Heart right ventricle (tissue), 16 donors: ENCODE results near the gene VDAC2. TPM values are rescaled to one million over a fixed set of nuclear protein-coding genes. Genes with fewer than 3 reads are reported as not detected.

Experiments
- ATAC-seq, 8 donors: fragments of 200-7000 bp; cut with Tn5 transposase; one replicate each; pipeline ENCODE4 v1.9.1; 2020; ENCODE audit warnings: mild to moderate bottlenecking in 8 of 8, moderate library complexity in 8 of 8, moderate number of reproducible peaks in 1 of 8
- DNase-seq, 2 donors: peaks; one replicate each; pipeline ENCODE4 v3.0.0-alpha.2; 2020
- H3K27ac ChIP-seq, 10 donors: fragments of 200-600 bp; sonication (generic) in 2 of 10; one replicate each; pipeline versions ENCODE4 v1.5.0 to v1.8.0; 2020 to 2022; ENCODE audit warnings: mild to moderate bottlenecking in 3 of 10
- H3K27me3 ChIP-seq, 7 donors: fragments of 200-600 bp; one replicate each; pipeline ENCODE4 v1.8.0; 2021 to 2022; ENCODE audit warnings: mild to moderate bottlenecking in 2 of 7
- H3K36me3 ChIP-seq, 9 donors: fragments of 200-600 bp; sonication (generic) in 1 of 9; one replicate each; pipeline versions ENCODE4 v1.5.0 to v1.8.0; 2020 to 2022; ENCODE audit warnings: mild to moderate bottlenecking in 2 of 9
- H3K4me1 ChIP-seq, 9 donors: fragments of 200-600 bp; sonication (generic) in 1 of 9; one replicate each; pipeline versions ENCODE4 v1.5.0 to v1.8.0; 2020 to 2022; ENCODE audit warnings: mild to moderate bottlenecking in 4 of 9
- H3K4me3 ChIP-seq, 10 donors: fragments of 200-600 bp; sonication (generic) in 2 of 10; one replicate each; pipeline versions ENCODE4 v1.5.0 to v1.8.0; 2020 to 2022; ENCODE audit warnings: mild to moderate bottlenecking in 7 of 10, moderate library complexity in 2 of 10
- H3K9me3 ChIP-seq, 11 donors: fragments of 200-600 bp in 10 of 11; sonication (generic) in 2 of 11; one replicate each; pipeline versions ENCODE4 v1.5.0 to v1.8.0; 2013 to 2022; ENCODE audit warnings: mild to moderate bottlenecking in 2 of 11, control low read depth in 1 of 11, moderate library complexity in 1 of 11
- WGBS, 2 donors: extraction: QIAGEN DNeasy Blood & Tissue Kit; methylation state at CpG; one replicate each; pipeline ENCODE4 v1.1.7; 2013; ENCODE audit warnings: inconsistent platforms in 1 of 2; 5-methylcytosine and 5-hydroxymethylcytosine counted together
- intact Hi-C, 10 donors: fragments of 100-400 bp; cut with DNase I; formaldehyde crosslinking; loops; one replicate each; pipeline versions ENCODE4 v1.11.1 to v1.14.2; 2022
- polyA plus RNA-seq, 2 donors: library from polyadenylated mRNA; stranded (reverse); fragments of 200-250 nt; gene quantifications; one replicate each; pipeline ENCODE4 v1.2.3, GENCODE V29; 2013
- total RNA-seq, 10 donors: library from RNA; stranded (reverse); fragmentation: NEBNext Ultra II Directional in 3 of 10; extraction: Animal tissue kit (Norgen Biotek cat#: 25700) in 3 of 10; gene quantifications; one replicate each; pipeline versions ENCODE4 v1.2.1 to v1.2.4, GENCODE V29; 2021 to 2023
- TF ChIP-seq, protein P1 (sequence below), 9 donors: fragments of 200-600 bp; sonication (generic) in 2 of 9; IDR thresholded peaks; one replicate each; pipeline versions ENCODE4 v1.5.0 to v1.8.0; 2021 to 2022; ENCODE audit warnings: antibody characterized with exemption in 9 of 9, mild to moderate bottlenecking in 5 of 9, moderate library complexity in 1 of 9
- donor health status: Arrhythmogenic right ventricular cardiomyopathy.
- donor health status: ischemic (EF 13 %, LVEDD 7.1; RV severe dilation, severe dysfunction).
- donor health status: healthy with polysubstance abuse.
- donor health status: DM: no; HTN: yes; CAD: no.
- donor health status: DM: no; HTN: no; CAD: no.
- donor health status: ischemic (EF 25% LVEDD 6.9; RV normal size, moderate dysfunction).
- donor health status: ischemic (EF 25% LVEDD 5.7; RV mildly dilated, moderate dysfunction).
- donor health status: healthy.
- donor health status: DM: yes; HTN: yes; CAD: no.
- donor health status: Ischemic cardiomyopathy.
- donor health status: ischemic (EF 35%, LVEDD 5.7; RV mildly dilated, moderate dysfunction).
- donor health status: nonischemic (EF 11% LVEDD 7.7; RV severe dilation, severe dysfunction).
- donor health status: DM: yes; HTN: yes; CAD: no.
- donor health status: PGD.
- donor health status: ischemic (EF 29% LVEDD 5.4; RV normal size, mild dysfunction).
- donor health status: nonischemic (EF 23%, LVEDD 6.1; RV moderate dilation, normal function).

Gene VDAC2
- total and polyA plus RNA-seq, 12 donors = 193 to 606 (median 484) TPM

DNA sequence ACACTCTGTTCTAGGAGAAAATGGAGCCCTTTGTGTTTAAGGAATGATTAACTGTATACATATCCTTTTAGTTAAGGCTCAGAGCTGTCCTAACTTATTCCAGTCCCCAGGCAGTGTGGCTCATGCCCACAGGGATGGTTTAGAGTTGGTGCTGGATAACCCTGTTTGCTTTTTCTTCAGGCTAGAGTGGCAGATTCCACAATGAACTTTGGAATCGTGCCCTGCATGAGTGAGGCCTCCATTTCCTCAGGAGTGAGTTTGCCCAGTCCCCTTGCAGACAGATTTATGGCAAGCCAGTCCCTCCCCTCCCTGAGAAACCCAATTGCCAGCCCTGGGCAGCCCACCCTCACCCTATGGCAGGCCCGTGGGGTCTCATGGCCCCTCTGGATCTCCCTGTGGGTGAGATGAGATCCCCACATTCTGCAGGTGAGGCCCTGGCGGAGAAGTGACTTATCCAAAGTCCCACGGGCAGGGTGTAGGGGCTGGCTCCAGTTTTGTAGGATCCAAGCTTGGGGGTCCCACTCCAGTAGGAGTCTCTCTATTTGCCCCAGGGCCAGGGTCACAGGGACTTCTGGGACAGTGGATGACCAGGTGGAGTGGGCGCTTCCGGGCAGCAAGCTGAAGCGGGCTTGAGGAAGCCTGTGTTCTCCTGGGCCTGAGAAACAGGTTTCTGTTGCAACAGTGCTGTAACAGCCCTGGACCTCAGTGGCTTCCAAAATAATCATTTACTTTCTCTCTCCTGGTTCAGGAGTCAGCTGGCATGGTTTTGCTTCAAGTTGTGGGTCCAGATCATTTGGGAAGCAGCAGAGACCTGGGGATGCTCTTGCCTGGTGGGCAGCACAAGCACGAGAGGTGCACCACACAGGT lies 34.1 kb downstream of the VDAC2 start:
- no peaks in the 10 kb centered on the region for H3K36me3 ChIP-seq
- intact Hi-C loops = no loop called here
- H3K4me3 ChIP-seq = no peak overlapping the region
- ATAC-seq = no peak
- no peak overlapping the region for H3K27ac ChIP-seq
- no peaks in the 10 kb centered on the region for H3K27me3 ChIP-seq
- WGBS, 2 donors = 86% methylated on average over 8 of the region's 8 CpGs
- no peak for DNase-seq
- H3K9me3 ChIP-seq = peaks cover 0 to 8% (median 0%) of the 10 kb centered on the region in 11 donors
- no peaks in the 10 kb centered on the region for H3K4me1 ChIP-seq
- TF ChIP-seq, protein P1, sequence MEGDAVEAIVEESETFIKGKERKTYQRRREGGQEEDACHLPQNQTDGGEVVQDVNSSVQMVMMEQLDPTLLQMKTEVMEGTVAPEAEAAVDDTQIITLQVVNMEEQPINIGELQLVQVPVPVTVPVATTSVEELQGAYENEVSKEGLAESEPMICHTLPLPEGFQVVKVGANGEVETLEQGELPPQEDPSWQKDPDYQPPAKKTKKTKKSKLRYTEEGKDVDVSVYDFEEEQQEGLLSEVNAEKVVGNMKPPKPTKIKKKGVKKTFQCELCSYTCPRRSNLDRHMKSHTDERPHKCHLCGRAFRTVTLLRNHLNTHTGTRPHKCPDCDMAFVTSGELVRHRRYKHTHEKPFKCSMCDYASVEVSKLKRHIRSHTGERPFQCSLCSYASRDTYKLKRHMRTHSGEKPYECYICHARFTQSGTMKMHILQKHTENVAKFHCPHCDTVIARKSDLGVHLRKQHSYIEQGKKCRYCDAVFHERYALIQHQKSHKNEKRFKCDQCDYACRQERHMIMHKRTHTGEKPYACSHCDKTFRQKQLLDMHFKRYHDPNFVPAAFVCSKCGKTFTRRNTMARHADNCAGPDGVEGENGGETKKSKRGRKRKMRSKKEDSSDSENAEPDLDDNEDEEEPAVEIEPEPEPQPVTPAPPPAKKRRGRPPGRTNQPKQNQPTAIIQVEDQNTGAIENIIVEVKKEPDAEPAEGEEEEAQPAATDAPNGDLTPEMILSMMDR (IDR thresholded peaks at IDR 0.05) = no peak

DNA sequence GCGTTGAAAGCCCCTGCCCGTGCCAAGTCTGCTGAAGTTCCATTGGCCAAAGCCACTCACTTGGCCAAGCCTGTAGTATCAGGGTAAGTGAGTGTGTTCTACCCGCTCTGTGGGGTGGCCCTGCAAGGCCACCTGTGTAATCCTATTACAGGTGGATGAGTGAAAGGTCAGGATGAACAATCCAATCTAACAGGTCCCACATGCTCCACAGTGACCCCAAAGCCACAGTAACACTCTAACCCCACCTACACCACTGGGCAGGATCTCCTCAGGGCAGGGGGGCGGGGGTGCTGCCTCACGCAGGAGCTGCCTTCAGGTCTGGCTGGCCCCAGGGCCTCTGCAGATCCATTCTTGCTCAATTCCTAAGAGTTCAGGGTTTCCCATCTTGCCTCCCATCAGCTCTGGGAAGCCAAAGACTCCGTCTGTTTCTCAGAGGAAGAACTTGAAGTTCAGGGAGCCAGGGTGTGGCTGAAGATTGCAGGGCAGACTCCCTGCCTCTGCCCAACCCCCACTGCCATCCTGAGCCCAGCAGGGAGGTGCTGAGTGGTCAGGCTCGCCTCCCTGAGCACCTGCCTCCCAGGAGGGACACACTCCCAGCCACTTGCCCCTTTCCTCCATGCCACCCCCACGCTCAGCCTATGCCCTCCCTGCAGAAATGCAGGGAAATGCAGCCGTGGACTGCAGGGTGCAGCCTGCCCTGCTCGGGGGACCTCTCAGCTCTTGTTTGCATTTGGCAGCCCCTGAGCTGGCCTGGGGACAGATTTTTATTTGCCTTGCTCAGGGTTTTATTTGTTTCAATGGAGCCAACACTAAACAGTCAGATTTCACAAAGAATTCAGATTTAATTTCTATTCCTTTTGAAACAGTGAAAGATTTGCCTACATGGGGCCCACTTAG lies 35.0 kb downstream of the VDAC2 start:
- Histone ChIP-seq H3K9me3 (peaks cover 0 to 8% (median 0%) of the 10 kb centered on the region in 11 donors), H3K36me3 (no peaks in the 10 kb centered on the region), H3K4me3 (no peak overlapping the region), H3K27ac (no peak overlapping the region), H3K4me1 (no peaks in the 10 kb centered on the region), H3K27me3 (no peaks in the 10 kb centered on the region)
- intact Hi-C loops = no loop called here
- WGBS, 2 donors = 86 to 87% methylated on average over 10 of the region's 10 CpGs
- peak in 1 of 8 donors; percentile 11 for ATAC-seq
- no peak for DNase-seq
- TF ChIP-seq, protein P1 (IDR thresholded peaks at IDR 0.05) = no peak

DNA sequence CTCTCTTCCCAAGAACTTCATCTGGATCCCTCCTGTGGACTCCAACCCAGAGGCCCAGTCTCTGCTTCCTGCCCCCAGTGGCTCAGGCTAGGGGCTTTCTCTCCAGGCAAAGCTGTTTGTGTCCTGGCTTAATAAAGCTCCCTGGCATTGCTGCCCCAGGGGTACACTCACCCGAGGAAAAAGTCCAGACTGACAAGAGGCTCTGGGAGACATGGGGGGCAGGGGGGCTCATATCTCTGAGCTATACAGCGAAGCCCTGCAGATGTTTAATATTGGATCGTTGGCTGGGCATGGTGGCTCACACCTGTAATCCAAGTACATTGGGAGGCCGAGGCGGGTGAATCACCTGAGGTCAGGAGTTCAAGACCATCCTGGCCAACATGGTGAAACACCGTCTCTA lies 35.9 kb downstream of the VDAC2 start:
- intact Hi-C loops = no loop called here
- DNase-seq (no peak), ATAC-seq (no peak)
- Histone ChIP-seq H3K36me3 (no peaks in the 10 kb centered on the region), H3K27me3 (no peaks in the 10 kb centered on the region), H3K9me3 (peaks cover 0 to 8% (median 0%) of the 10 kb centered on the region in 11 donors), H3K27ac (no peak overlapping the region), H3K4me1 (no peaks in the 10 kb centered on the region), H3K4me3 (no peak overlapping the region)
- TF ChIP-seq, protein P1 (IDR thresholded peaks at IDR 0.05) = no peak
- WGBS, 2 donors = 84 to 89% methylated on average over 6 of the region's 6 CpGs

DNA sequence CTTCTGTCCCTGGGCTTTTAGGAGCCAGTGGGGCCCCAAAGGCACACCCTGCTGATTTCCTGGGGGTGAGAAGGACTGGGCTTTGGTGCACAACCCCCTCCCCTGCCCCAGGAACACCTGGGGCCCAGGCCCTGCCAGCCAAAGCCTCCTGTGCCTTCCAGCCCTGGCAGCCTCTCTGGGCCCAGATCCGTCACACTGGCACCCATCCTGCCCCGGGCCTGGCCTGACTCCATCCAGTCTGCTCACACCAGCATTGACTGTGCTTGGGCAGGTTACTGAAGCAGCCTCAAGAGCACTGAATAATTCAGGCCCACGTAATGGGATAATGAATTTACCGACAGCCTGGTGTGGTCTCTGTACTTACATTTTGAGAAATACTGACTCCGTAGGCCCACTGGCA lies 37.2 kb downstream of the VDAC2 start:
- Histone ChIP-seq H3K4me3 (no peak overlapping the region), H3K9me3 (peaks cover 0 to 18% (median 2%) of the 10 kb centered on the region in 11 donors), H3K27ac (no peak overlapping the region), H3K36me3 (no peaks in the 10 kb centered on the region), H3K4me1 (no peaks in the 10 kb centered on the region), H3K27me3 (no peaks in the 10 kb centered on the region)
- WGBS, 2 donors = 80 to 82% methylated on average over 5 of the region's 5 CpGs
- ATAC-seq (peak in 6 of 8 donors; percentile 41 to 73 (median 54)), DNase-seq (peak in 1 of 2 donors; percentile 33)
- intact Hi-C loops = no loop called here
- TF ChIP-seq, protein P1 (IDR thresholded peaks at IDR 0.05) = no peak
